Subcutaneous abdominal adipose tissue (tissue), 5 donors: ENCODE data around the gene JAGN1.
"Not testable (repeated sequence)": the region's sequence is repeated elsewhere in the genome, so short reads cannot be mapped to it uniquely, and the experiment has no call there.

Experiments
- H3K27ac ChIP-seq: one replicate; pipeline ENCODE4 v1.7.0; 2013; ENCODE audit warnings: low read depth, mild to moderate bottlenecking, inconsistent platforms, low read length, moderate library complexity
- H3K27me3 ChIP-seq, 5 donors: one replicate each; pipeline ENCODE4 v1.7.0; 2013; ENCODE audit warnings: low read length in 5 of 5, inconsistent platforms in 1 of 5; ENCODE audit not compliant: control insufficient read depth in 5 of 5, insufficient read depth in 4 of 5
- H3K36me3 ChIP-seq, 5 donors: one replicate each; pipeline ENCODE4 v1.7.0; 2013; ENCODE audit warnings: low read length in 5 of 5; ENCODE audit not compliant: control insufficient read depth in 5 of 5, insufficient read depth in 5 of 5
- H3K4me1 ChIP-seq, 5 donors: one replicate each; pipeline ENCODE4 v1.7.0; 2013; ENCODE audit warnings: low read length in 5 of 5, mild to moderate bottlenecking in 3 of 5, moderate library complexity in 1 of 5; ENCODE audit not compliant: control insufficient read depth in 5 of 5, insufficient read depth in 5 of 5
- H3K4me3 ChIP-seq, 5 donors: one replicate each; pipeline ENCODE4 v1.7.0; 2013; ENCODE audit warnings: low read length in 5 of 5, low read depth in 1 of 5
- H3K9ac ChIP-seq, 5 donors: one replicate each; pipeline ENCODE4 v1.7.0; 2013; ENCODE audit warnings: low read length in 5 of 5, mild to moderate bottlenecking in 4 of 5, moderate library complexity in 3 of 5
- H3K9me3 ChIP-seq, 5 donors: one replicate each; pipeline ENCODE4 v1.7.0; 2013; ENCODE audit warnings: low read length in 5 of 5; ENCODE audit not compliant: control insufficient read depth in 5 of 5
- donor health status: healthy.
- donor health status: healthy.
- donor health status: healthy.
- donor health status: healthy.
- donor health status: healthy.

JAGN1 gene

DNA sequence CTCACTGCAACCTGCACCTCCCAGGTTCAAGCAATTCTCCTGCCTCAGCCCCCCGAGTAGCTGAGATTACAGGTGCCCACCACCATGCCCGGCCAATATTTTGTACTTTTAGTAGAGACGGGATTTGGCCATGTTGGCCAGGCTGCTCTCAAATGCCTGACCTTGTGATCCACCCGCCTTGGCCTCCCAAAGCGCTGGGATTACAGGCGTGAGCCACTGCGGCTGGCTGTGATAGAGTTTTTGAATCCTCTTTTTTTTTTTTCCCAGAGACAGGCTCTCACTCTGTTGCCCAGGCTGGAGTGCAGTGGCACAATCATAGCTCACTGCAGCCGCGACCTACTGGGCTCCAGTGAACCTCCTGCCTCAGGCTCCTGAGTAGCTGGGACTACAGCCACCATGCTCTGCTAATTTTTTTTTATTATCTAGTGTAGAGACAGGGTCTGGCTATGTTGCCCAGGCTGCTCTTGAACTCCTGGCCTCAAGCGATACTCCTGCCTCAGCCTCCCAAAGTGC lies 25.2 kb upstream of the JAGN1 start:
- not testable (repeated sequence) for H3K9ac ChIP-seq, H3K9me3 ChIP-seq, H3K27me3 ChIP-seq, H3K4me3 ChIP-seq
- peaks cover 0 to 29% (median 18%) of the 10 kb centered on the region in 5 donors for H3K36me3 ChIP-seq
- H3K4me1 ChIP-seq = peaks cover 0 to 76% (median 53%) of the 10 kb centered on the region in 5 donors
- H3K27ac ChIP-seq = peak overlapping the region; percentile 80

GRCh38 chr3:9866639-9867038 lies 23.8 kb upstream of the JAGN1 start:
- no peaks in the 10 kb centered on the region for H3K9me3 ChIP-seq
- H3K4me3 ChIP-seq = no peak overlapping the region
- H3K27ac ChIP-seq = peak overlapping the region; percentile 2

GRCh38 chr3:9867106-9867505 lies 23.3 kb upstream of the JAGN1 start:
- Histone ChIP-seq H3K9ac (no peak overlapping the region), H3K27ac (peak overlapping the region; percentile 2), H3K4me1 (peaks cover 0 to 67% (median 42%) of the 10 kb centered on the region in 5 donors), H3K4me3 (no peak overlapping the region), H3K27me3 (no peaks in the 10 kb centered on the region), H3K36me3 (peaks cover 0 to 39% (median 26%) of the 10 kb centered on the region in 5 donors), H3K9me3 (no peaks in the 10 kb centered on the region)

More at GRCh38 chr3:9866639-9867038, 23.8 kb upstream of the JAGN1 start:
- H3K36me3 ChIP-seq = peaks cover 0 to 37% (median 23%) of the 10 kb centered on the region in 5 donors
- H3K9ac ChIP-seq = no peak overlapping the region
- H3K27me3 ChIP-seq = no peaks in the 10 kb centered on the region
- H3K4me1 ChIP-seq = peaks cover 0 to 69% (median 47%) of the 10 kb centered on the region in 5 donors

GRCh38 chr3:9869955-9870354 lies 20.5 kb upstream of the JAGN1 start:
- H3K4me1 ChIP-seq = peaks cover 0 to 68% (median 18%) of the 10 kb centered on the region in 5 donors
- peak overlapping the region; percentile 74 for H3K27ac ChIP-seq
- no peaks in the 10 kb centered on the region for H3K9me3 ChIP-seq

GRCh38 chr3:9870978-9871377 lies 19.4 kb upstream of the JAGN1 start:
- Histone ChIP-seq H3K36me3 (peaks cover 10 to 60% (median 30%) of the 10 kb centered on the region in 5 donors), H3K4me1 (peaks cover 0 to 67% (median 22%) of the 10 kb centered on the region in 5 donors), H3K9me3 (no peaks in the 10 kb centered on the region), H3K4me3 (no peak overlapping the region), H3K27ac (peak overlapping the region; percentile 74), H3K27me3 (no peaks in the 10 kb centered on the region), H3K9ac (peak overlapping the region in 1 of 5 donors; percentile 13)

More at GRCh38 chr3:9869955-9870354, 20.5 kb upstream of the JAGN1 start:
- Histone ChIP-seq H3K36me3 (peaks cover 6 to 53% (median 30%) of the 10 kb centered on the region in 5 donors), H3K4me3 (no peak overlapping the region), H3K9ac (no peak overlapping the region), H3K27me3 (no peaks in the 10 kb centered on the region)

DNA sequence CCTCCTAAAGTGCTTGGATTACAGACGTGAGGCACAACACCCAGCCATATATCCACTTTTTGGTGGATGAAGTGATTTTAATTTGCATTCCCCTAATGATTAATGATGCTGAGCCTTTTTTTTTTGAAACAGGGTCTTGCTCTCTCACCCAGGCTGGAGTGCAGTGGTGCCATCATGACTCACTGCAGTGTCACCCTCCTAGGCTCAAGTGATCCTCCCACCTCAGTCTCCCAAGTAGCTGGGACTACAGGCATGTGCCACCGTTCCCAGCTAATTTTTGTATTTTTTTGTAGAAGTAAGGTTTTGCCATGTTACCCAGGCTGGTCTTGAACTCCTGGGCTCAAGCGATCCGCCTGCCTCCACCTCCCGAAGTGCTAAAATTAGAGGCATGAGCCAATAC lies 18.3 kb upstream of the JAGN1 start:
- peak overlapping the region; percentile 74 for H3K27ac ChIP-seq
- H3K4me1 ChIP-seq = peaks cover 0 to 68% (median 22%) of the 10 kb centered on the region in 5 donors
- not testable (repeated sequence) for H3K27me3 ChIP-seq, H3K9ac ChIP-seq, H3K9me3 ChIP-seq, H3K4me3 ChIP-seq
- peaks cover 10 to 59% (median 32%) of the 10 kb centered on the region in 5 donors for H3K36me3 ChIP-seq

GRCh38 chr3:9875448-9875847 lies 15.0 kb upstream of the JAGN1 start:
- Histone ChIP-seq H3K9ac (no peak overlapping the region), H3K9me3 (no peaks in the 10 kb centered on the region)

DNA sequence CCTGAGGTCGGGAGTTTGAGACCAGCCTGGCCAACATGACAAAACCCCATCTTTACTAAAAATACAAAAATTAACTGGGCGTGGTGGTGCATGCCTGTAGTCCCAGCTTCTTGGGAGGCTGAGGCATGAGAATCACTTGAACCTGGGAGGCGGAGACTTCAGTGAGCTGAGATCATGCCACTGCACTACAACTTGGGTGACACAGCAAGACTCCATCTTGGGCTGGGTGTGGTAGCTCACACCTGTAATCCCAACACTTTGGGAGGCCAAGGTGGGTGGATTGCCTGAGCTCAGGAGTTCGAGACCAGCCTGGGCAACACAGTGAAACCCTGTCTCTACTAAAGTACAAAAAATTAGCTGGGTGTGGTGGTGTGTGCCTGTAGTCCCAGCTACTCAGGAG lies 14.2 kb upstream of the JAGN1 start:
- not testable (repeated sequence) for H3K27me3 ChIP-seq, H3K9me3 ChIP-seq, H3K9ac ChIP-seq
- Histone ChIP-seq H3K4me1 (peaks cover 6 to 68% (median 40%) of the 10 kb centered on the region in 5 donors), H3K36me3 (peaks cover 6 to 42% (median 14%) of the 10 kb centered on the region in 5 donors), H3K4me3 (peak overlapping the region in 3 of 5 donors; percentile 2 to 47 (median 47)), H3K27ac (peak overlapping the region; percentile 45)

More at GRCh38 chr3:9875448-9875847, 15.0 kb upstream of the JAGN1 start:
- peaks cover 6 to 68% (median 38%) of the 10 kb centered on the region in 5 donors for H3K4me1 ChIP-seq
- peak overlapping the region; percentile 45 for H3K27ac ChIP-seq
- H3K4me3 ChIP-seq = peak overlapping the region in 4 of 5 donors; percentile 2 to 48 (median 34)
- H3K36me3 ChIP-seq = peaks cover 7 to 45% (median 17%) of the 10 kb centered on the region in 5 donors
- no peaks in the 10 kb centered on the region for H3K27me3 ChIP-seq

- peak overlapping the region; percentile 99 for H3K27ac ChIP-seq
- no peaks in the 10 kb centered on the region for H3K27me3 ChIP-seq
- peak overlapping the region; percentile 18 to 76 (median 53) for H3K4me3 ChIP-seq
- peaks cover 6 to 66% (median 40%) of the 10 kb centered on the region in 5 donors for H3K4me1 ChIP-seq
- H3K36me3 ChIP-seq = peaks cover 6 to 39% (median 10%) of the 10 kb centered on the region in 5 donors
- no peaks in the 10 kb centered on the region for H3K9me3 ChIP-seq
- H3K9ac ChIP-seq = peak overlapping the region in 3 of 5 donors; percentile 50 to 98 (median 56)
These were observed 13.4 kb upstream of the JAGN1 start for GRCh38 chr3:9876991-9877390.

DNA sequence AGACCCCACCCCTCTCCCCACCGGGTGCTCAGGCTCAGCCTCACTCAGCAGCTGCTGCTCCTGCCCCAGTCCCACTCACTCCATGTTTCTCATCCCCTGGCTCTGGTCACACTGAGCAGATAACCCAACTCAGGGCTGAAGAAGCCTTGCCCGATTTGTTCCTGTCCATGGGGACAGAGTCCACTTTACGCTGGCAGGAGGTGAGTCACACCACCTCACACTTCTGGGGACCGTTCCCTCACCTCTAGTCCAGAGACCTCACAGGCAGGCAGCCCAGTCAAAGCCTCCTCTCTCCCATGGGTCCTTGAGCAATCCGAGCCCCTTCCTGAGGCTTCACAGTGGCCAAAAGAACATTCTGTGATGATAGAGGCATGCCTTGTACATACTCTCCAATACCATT lies 11.7 kb upstream of the JAGN1 start:
- Histone ChIP-seq H3K4me1 (peaks cover 6 to 52% (median 40%) of the 10 kb centered on the region in 5 donors), H3K27me3 (no peaks in the 10 kb centered on the region), H3K9me3 (no peaks in the 10 kb centered on the region), H3K36me3 (peaks cover 6 to 29% (median 8%) of the 10 kb centered on the region in 5 donors), H3K27ac (peak overlapping the region; percentile 99), H3K4me3 (peak overlapping the region; percentile 53 to 84 (median 75)), H3K9ac (peak overlapping the region in 4 of 5 donors; percentile 35 to 98 (median 90))
